GM19238 (cell line): Measurements from ENCODE around the gene PARS2.
"Not testable (repeated sequence)": the region's sequence is repeated elsewhere in the genome, so short reads cannot be mapped to it uniquely, and the experiment has no call there.

Source experiments
- DNase-seq: peaks from one replicate; pipeline ENCODE4 v3.0.0; 2011; ENCODE audit warnings: low spot score; ENCODE audit not compliant: insufficient read length

Gene PARS2

GRCh38 chr1:54775828-54776721, 11.8 kb upstream of the PARS2 start:
- not testable (repeated sequence) for DNase-seq

DNA sequence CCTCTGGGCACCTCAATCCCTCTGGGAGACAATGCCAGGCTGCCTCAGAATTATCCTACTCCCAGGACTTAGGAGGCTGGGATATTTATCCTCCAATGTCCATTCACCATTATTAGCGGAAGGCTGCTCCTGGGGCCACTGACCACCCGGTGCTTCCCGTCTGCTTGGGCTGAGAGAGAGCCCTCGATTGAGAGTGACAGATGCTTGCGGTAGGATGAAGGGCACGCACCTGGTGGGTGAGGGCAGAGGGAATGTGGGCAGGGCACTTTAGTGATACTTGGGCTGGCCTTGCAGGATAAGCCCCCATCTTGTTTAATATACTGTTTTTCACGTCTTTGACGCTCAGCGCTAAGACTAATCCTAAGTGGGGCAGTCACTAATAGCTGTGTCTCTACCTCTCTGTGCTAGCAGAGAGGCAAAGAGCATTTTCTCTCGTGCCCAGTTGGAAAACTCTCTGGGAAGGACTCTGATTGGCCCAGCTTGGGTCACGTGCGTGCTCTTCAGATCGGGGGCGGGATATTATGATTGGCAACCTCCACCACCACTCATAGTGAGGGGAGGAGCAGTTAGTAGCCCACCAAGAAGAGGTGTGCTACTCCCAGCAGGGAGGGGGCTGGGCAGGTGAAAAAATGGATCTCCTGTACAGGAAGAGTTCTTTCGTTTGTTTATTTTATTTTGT, 10.6 kb upstream of the PARS2 start:
- no peak for DNase-seq

DNA sequence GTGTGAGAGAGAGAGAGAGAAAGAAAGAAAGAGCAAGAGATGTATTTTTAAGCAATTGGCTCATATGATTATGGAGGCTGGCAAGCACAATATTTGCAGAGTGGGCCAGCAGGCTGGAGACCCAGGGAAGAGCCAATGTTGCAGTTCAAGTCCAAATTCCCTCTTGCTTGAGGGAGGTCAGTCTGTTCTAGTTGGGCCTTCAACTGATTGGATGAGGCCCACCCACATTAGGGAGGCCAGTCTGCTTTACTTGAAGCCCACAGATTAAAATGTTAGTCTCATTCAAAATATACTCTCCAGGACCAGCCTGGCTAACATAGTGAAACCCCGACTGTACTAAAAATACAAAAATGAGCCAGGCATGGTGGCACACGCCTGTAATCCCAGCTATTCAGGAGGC, 8.6 kb upstream of the PARS2 start:
- DNase-seq: no peak

GRCh38 chr1:54768093-54768492, 3.8 kb upstream of the PARS2 start:
- no peak for DNase-seq

DNA sequence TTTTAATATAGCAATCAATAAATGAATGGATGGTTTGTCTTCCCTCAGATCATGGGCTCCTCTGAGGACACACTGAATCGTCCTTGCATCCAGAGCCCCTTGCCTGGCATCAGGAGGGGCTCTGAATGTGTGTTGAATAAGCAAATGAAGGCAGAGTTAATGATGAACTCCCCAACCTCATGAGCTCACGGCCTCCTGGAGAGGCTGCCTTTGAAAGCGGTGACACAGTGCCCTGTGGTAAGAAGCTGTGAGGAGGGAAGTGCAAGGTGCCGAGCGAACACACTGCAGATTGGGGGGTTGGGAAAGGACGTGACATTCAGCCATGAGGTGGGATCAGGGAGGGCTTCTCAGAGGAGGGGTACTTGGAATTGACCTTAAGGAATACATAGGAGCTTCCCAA, 3.2 kb upstream of the PARS2 start:
- no peak for DNase-seq

DNA sequence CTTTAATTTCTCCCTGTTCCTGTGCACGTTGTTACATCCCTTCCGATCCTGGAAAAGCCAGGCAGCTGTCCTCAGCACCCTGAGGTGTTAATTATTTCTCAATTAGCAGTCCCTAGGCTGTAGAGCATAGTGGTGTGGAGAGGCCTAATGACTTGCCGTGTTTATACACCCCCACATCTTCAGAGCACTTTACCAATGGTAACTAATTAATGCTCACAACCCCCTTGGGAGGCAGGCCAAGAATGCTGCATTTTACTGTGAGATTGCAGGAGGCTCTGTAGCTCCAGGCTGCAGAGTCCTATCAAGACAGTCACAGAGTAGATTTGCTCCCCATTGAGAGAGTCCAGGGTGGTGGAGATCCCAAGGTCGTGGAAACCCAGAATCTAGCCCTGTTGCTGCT, 2.4 kb upstream of the PARS2 start:
- no peak for DNase-seq

DNA sequence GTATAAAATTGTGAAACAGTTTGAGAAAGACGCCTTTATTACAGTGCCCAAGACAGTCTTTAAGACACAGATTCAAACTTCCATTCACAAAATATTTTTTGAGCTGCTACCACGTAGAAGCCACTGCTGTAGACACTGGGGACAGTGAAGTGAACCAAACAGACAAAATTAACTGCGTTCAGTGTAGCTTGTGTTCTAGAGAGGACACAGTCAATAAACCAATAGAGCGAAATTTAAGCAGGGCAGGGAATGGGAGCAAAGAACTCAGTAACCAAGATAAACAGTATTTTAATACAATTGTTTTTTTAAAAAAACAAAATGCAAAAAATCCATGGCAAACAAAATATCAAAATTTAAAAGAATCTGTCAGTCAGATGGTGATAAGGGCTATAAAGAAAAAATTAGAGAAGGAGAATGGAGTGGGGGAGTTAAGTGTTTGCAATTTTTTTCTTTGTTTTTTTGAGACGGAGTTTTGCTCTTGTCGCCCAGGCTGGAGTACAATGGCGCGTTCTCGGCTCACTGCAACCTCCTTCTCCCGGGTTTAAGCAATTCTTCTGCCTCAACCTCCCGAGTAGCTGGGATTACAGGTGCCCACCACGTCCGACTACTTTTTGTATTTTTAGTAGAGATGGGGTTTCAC, 719 bp upstream of the PARS2 start:
- no peak for DNase-seq

DNA sequence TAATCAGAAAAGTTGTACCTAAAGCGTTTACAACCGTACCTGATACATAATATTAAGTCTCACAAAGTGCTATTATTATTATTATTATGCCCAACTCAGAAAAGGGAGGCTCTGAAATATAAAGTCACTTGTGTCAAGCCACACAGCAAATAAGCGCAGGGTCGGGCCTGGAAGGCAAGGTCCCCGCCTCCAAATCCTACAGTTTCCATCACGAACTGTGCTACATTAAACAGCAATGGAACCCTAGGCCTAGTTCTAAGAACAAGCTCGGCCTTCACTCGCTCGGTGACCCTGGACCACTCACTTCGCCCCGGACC, 549 bp downstream of the PARS2 start:
- no peak for DNase-seq

DNA sequence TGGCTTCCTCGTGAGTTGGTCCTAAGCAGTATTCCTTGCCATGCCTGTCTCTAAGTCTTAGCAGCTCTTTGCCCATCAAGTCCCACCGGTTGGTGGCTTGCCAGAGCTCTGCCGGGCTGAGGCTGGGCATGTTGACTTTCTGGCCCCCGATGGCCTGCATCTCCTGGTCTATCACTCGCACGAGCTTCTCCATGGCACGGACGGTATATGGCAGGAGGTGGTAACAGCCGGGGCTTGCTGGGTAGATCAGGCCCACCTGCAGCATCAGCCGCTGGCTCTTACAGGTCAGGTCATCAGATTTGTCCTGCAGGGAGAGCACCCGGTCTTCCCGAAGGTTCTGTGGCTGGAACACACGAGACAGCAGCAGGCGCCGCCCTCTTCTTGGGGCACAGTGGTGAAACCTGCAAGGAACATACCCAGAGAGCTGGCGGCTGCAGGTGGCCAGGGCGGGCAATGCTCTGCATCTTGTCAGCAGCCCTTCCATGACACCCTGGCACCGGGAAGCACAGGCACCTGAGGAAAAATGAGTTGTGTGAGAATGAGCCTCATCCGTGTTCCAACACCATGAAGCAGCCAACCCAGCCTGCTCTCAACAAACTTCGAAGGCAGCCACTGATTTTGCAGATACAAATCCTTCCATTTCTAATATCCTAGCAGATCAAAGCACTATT, 5.5 kb downstream of the PARS2 start:
- no peak for DNase-seq

GRCh38 chr1:54757833-54758232, 6.5 kb downstream of the PARS2 start:
- DNase-seq: no peak

DNA sequence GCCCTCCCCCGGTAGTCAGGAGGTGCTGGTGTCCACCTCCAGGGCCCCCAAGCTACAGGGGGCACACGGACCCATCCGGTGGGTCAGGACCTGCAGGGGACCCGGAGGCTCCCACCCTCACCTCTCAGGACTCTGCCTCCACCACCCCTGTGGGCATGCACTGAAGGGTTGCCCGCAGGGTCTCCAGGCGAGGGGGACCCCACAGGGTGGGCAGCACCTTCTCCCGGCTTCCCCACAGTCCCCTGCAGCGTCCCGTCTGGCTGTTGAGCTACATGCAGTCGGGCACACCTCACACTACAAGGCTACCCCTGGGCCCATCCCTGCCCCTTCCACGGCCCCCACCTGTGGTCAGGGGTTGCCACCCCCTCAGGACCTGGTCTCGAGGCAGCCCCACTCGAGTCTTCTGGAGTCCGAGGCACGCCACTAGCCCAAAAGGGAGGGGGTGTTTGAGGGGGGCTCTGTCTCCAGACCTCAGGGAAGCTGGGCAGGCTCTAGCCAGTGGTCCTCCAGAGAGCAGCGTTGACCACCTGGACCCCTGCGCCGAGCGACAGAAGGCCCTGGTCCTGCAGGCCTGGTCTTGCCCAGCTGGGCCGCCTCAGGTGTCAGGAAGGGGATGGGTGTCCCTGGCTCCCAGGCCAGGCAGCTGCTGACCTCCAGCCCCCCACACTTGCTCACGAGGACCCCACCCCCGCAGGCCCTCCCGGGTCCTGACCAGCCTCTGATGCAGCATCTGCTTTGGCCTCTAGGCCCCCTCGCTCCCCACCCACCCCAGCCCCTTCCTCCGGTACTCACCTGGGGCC, 9.6 kb downstream of the PARS2 start:
- DNase-seq: no peak

DNA sequence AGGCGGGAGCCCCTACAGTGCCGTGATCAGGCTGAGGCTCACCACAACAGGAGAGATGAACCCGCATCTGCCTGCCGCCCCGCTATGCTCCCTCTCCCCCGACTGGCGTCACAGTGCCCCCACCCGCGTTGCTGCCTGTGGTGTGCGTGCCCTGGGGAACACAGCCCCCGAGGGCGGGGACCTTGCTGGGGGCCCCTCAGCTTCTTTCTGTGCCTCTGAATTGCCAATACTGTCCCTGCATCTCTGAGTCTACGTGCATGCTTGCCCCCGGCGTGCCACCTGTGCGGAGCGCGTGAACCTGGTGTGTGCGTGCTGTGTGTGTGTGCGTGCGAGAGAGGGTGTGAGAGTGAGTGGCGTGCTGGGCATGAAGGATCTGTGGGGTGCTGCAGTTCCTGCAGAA, 10.3 kb downstream of the PARS2 start:
- no peak for DNase-seq

DNA sequence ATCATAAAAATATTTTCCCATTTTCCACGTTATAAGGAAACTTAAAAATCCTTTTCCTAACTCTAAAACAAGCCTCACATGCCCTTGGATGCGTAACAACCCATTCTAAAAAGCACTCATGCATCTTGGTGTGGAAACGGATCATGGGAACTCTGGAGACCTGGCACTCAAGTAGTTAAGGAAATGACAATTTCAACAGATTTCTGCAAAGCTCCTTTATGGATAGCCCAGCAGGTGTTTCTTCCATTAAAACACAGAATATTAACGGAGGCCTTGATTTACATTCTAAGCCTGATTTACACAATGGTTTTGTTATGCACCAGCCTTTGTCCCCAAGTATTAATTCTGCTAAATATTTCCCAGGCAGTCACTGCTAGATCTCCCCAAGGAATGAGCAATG, 12.9 kb downstream of the PARS2 start:
- DNase-seq: no peak

- no peak for DNase-seq
These were observed 13.7 kb downstream of the PARS2 start for GRCh38 chr1:54750596-54750995.

- DNase-seq: no peak
These were observed 16.1 kb downstream of the PARS2 start for GRCh38 chr1:54748094-54748835.

- no peak for DNase-seq
These were observed 18.5 kb downstream of the PARS2 start for GRCh38 chr1:54745864-54746263.

DNA sequence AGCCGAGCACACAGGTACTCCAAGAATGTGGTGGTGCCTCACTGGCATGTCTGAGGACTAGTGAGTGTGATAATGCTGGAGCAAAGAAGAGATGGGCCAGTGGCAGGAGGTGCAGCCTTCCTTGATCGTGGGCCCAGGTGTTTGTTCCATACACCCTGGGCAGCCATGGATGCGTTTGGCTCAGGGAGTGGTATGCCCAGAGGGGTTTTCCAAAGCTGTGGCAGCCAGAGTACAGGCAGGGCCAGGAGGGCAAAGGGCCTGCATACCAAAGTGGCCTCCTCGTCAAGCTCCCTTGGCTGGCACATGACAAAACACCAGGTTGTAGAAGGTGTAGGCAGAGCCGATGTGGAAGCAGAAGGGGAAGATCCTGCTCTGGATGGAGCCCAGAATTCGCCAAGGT, 19.0 kb downstream of the PARS2 start:
- DNase-seq: no peak

- no peak for DNase-seq
These were observed 19.6 kb downstream of the PARS2 start for GRCh38 chr1:54744696-54745095.

DNA sequence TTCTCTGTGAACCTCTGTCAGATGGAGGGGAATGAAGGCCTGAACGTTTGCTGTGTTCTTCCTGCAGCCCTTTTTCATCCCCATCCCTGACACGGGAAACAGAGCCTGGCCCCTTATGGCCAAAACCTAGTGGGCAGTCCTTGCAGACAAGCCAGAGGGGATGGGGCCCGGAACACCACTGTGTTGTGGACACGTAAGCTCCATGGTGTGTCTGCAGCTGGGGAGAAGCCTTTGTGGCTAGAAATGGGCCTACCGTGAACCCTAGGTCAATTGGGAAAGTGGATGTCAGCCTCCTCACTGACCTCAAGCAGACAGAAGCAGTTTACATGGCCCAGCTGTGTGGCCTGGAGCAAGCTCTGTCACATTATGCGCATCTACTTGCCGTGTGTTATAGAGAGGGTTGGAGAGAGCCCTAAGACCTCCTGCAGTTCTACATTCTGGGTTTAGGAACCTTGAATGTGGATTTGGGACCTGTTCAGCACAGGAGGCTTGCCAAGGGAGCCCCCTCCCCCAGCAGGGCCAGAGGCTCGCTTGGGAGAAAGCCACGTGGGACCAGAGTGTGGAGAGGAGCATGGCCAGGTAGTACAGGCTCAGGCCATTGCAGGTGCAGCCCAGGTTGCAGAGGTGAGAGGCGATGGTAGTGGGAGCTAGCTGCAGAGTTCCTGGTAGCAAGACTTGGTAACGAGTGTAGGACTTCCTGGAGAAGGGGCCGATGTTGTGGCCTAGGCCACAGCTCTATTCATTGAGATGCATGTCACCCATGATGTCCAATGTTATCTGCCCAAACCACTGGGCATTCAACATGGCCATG, 20.7 kb downstream of the PARS2 start:
- no peak for DNase-seq

DNA sequence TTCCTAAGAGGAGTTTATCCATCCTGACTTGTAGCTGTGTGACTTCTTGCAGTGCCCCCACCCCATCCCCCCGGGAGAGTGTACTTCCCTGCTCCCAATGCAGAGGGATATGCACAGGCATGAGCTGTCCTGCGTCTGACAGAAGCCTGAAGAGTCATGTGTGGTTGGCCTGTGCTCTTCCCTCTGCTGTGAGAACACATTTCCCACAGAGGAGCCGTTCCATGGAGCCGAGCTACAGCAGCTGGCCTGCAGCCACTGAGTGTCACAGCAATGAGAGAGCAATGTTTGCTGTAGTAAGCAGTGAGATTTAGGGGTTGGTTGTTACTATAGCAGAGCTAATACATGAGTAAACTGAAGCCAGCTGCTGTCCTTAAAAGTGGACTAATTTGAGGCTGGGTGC, 22.0 kb downstream of the PARS2 start:
- no peak for DNase-seq
